ENCODE measurements around the gene OCSTAMP.

The OCSTAMP gene

GRCh38 chr20:46520976-46521579, 29.4 kb downstream of the OCSTAMP start:
- H3K9me3 Mint-ChIP-seq: no peaks in the 10 kb centered on the region
- H3K36me3 Mint-ChIP-seq: no peaks in the 10 kb centered on the region
- no peak overlapping the region for H3K27ac Mint-ChIP-seq
- no peak overlapping the region for H3K4me3 Mint-ChIP-seq
- peaks cover 20% of the 10 kb centered on the region for H3K27me3 Mint-ChIP-seq
- H3K4me1 Mint-ChIP-seq: no peaks in the 10 kb centered on the region
- peak; percentile 78 for ATAC-seq

- Mint-ChIP-seq H3K4me3 (no peak overlapping the region), H3K4me1 (no peaks in the 10 kb centered on the region), H3K9me3 (no peaks in the 10 kb centered on the region), H3K27me3 (peaks cover 18% of the 10 kb centered on the region), H3K27ac (no peak overlapping the region), H3K36me3 (no peaks in the 10 kb centered on the region)
- ATAC-seq: no peak
Observed at GRCh38 chr20:46520540-46520939, 29.9 kb downstream of the OCSTAMP start.

DNA sequence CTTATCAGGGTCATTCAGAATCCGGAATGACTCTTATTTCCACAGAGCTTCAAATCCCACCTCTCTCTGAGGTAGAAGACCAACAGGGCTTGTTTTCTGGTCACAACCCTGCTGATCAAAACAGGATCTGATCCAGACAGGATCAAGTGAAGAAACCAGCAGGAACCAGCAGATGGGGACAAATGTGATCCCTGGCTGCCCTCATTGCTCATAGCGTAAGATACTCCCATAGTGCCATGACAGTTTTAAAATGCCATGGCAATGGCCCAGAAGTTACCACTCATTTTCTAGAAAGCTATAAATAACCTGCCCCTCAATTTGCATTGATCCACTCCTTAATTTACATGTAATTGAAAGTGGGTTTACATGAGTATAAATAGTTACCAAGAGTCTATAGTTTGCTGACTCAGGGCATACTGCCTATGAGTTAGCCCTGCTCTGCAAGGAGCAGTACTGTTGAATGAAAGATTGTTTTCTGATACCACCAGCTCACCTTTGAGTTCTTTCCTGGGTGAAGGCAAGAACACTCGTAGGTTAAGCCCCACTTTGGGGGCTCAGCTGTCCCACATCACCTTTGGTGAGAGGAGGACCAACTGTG, 30.9 kb downstream of the OCSTAMP start:
- Mint-ChIP-seq H3K27me3 (peaks cover 18% of the 10 kb centered on the region), H3K4me3 (no peak overlapping the region), H3K27ac (no peak overlapping the region), H3K9me3 (no peaks in the 10 kb centered on the region), H3K36me3 (no peaks in the 10 kb centered on the region), H3K4me1 (no peaks in the 10 kb centered on the region)
- no peak for ATAC-seq

GRCh38 chr20:46512943-46513844, 37.3 kb downstream of the OCSTAMP start, which contains the start of gene ZNF334:
Gene ZNF334, minus strand, starts transcription at chr20:46513559. Its CDS starts 1,457 bp downstream, at chr20:46512102.
- Mint-ChIP-seq H3K27ac (no peak within 1 kb of the TSS), H3K27me3 (peaks cover 32% of the 10 kb centered on the region), H3K36me3 (no peaks in the 10 kb centered on the region), H3K4me1 (no peaks in the 10 kb centered on the region), H3K9me3 (no peaks in the 10 kb centered on the region), H3K4me3 (peak within 1 kb of the TSS; percentile 79)
- ATAC-seq: peak; percentile 79

DNA sequence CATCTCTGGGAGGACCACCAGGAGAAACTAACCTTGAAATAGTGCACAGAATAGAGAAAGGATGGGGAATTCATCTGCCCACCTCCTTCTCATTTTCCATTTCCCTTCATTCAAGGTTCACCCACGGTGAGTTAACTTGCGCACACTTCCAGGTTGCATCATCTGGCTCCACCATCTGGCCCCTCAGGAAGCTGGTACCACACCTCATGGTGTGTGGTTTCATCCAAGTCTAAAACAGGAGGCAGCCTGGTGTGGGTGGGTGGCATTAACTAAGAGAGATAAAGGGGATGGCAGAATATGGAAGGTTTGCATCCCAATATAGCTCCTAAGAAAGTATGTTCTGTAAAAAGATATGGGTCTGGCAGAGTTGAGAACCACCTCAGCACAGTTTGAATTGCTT, 40.9 kb downstream of the OCSTAMP start:
- Mint-ChIP-seq H3K36me3 (no peaks in the 10 kb centered on the region), H3K27ac (no peak overlapping the region), H3K27me3 (peaks cover 58% of the 10 kb centered on the region), H3K9me3 (no peaks in the 10 kb centered on the region), H3K4me3 (no peak overlapping the region), H3K4me1 (no peaks in the 10 kb centered on the region)
- ATAC-seq: no peak

DNA sequence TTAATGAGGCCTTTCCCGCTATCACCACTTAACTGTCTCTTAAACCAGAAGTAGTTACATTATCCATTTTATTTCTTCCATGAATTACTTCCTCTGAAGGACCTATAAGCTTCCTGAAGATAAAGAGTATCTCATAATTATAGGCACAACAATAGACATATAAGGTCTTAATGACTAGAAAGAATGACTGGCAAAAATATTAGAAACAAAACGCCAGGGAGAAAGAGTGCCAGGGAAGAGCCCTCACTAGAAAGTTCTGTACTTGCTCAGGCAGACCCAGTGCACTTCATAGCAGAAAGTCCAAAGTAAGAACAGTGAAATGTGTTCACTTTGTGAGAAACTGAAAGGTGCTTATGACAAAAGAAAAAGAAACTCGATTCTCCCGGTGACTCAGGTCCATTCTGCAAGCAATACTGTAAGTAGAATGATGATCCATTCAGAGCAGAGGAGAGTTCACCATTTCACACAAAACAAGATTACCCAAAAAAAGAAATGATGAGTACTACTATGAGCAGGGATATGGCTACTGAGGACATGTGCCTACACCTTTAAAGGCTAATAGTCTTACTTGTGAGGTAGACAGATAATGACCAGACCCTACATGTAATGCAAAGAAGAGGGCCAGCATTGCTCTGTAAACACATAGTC, 42.6 kb downstream of the OCSTAMP start:
- H3K4me3 Mint-ChIP-seq: no peak overlapping the region
- peaks cover 8% of the 10 kb centered on the region for H3K9me3 Mint-ChIP-seq
- no peaks in the 10 kb centered on the region for H3K4me1 Mint-ChIP-seq
- no peak overlapping the region for H3K27ac Mint-ChIP-seq
- ATAC-seq: no peak
- H3K27me3 Mint-ChIP-seq: peaks cover 58% of the 10 kb centered on the region
- H3K36me3 Mint-ChIP-seq: peaks cover 8% of the 10 kb centered on the region

DNA sequence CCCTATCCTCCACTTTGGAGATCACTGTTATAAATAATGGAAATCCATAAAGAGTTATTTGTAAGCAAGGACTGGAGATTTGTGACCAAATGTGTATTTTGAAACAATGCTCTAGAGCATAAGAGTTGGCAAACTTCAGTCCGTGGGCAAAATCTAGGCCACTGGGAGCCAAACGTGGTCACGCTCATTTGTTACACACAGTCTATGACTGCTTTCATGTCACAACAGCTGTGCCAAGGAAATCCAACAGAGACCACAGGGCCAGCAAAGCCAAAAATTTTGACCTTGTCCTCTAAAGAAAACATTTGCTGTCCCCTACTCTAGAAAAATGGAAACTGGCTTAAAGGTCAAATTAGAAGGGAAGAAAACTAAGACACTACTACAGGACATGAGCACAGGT, 44.9 kb downstream of the OCSTAMP start:
- Mint-ChIP-seq H3K36me3 (peaks cover 18% of the 10 kb centered on the region), H3K27ac (no peak overlapping the region), H3K27me3 (peaks cover 47% of the 10 kb centered on the region), H3K4me3 (no peak overlapping the region), H3K4me1 (no peaks in the 10 kb centered on the region), H3K9me3 (peaks cover 23% of the 10 kb centered on the region)
- no peak for ATAC-seq

- Mint-ChIP-seq H3K9me3 (peaks cover 23% of the 10 kb centered on the region), H3K36me3 (peaks cover 18% of the 10 kb centered on the region), H3K27me3 (peaks cover 30% of the 10 kb centered on the region), H3K27ac (no peak overlapping the region), H3K4me3 (no peak overlapping the region), H3K4me1 (no peaks in the 10 kb centered on the region)
- ATAC-seq: no peak
Observed at GRCh38 chr20:46501961-46502360, 48.5 kb downstream of the OCSTAMP start.

DNA sequence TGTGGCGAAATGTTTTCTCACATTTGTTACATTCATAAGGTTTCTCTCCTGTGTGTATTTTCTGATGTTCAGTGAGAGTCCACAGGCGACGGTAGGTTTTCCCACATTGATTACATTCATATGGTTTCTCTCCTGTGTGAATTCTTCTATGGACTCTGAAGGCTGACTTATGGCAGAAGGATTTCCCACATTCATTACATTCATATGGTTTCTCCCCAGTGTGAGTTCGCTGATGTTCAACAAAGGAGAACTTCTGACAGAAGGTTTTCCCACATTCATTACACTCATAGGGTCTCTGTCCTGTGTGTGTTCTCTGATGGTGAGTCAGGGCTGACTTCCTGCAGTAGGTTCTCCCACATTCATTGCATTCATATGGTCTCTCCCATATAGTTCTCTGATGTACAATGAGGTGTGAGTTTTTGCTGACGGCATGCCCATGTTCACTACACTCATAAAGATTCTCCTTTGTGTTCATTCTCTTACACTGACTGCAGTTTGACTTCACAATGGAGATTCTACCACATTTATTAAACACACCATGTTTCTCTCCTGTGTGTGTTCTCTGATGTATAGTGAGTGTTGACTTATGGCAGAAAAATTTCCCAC, 49.0 kb downstream of the OCSTAMP start:
- peaks cover 30% of the 10 kb centered on the region for H3K27me3 Mint-ChIP-seq
- H3K27ac Mint-ChIP-seq: no peak overlapping the region
- ATAC-seq: no peak
- H3K4me3 Mint-ChIP-seq: no peak overlapping the region
- H3K36me3 Mint-ChIP-seq: peaks cover 18% of the 10 kb centered on the region
- peaks cover 23% of the 10 kb centered on the region for H3K9me3 Mint-ChIP-seq
- H3K4me1 Mint-ChIP-seq: no peaks in the 10 kb centered on the region

DNA sequence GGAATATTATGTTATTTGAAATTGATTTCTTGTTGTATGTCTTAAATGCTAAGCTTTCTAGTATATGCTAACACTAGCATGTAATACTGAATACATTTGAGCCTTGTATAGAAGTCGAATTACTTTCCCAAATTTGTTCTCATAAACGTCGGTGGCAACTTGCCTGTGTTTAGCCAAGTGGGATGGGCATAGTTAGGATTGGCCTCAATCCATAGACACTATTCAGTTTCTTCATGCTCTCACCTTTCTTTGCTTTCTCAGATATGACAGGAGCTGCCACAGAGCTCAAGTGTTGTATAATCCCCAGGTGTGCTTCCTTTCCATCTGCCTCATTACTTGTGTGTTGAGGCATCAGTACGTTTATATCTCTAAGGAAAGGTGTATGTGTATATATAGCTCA, 56.4 kb downstream of the OCSTAMP start:
- H3K4me1 Mint-ChIP-seq: no peaks in the 10 kb centered on the region
- no peak overlapping the region for H3K4me3 Mint-ChIP-seq
- no peaks in the 10 kb centered on the region for H3K9me3 Mint-ChIP-seq
- H3K36me3 Mint-ChIP-seq: no peaks in the 10 kb centered on the region
- ATAC-seq: no peak
- peaks cover 68% of the 10 kb centered on the region for H3K27me3 Mint-ChIP-seq
- H3K27ac Mint-ChIP-seq: no peak overlapping the region

DNA sequence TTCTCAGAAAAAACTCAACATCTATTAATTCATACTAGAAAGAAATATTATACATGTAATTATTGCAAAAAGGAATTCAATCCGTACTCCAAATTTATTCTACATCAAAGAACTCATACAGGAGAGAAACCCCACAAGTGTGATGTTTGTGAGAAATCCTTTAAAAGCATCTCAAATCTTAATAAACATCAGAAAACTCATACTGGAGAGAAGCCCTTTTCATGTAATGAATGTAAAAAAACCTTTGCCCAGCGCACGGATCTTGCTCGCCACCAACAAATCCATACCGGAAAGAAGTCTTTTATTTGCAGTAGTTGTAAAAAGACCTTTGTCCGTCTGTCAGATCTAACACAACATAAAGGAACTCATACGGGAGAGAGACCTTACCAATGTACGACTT, 59.1 kb downstream of the OCSTAMP start:
- H3K4me3 Mint-ChIP-seq: no peak overlapping the region
- no peak overlapping the region for H3K27ac Mint-ChIP-seq
- H3K36me3 Mint-ChIP-seq: no peaks in the 10 kb centered on the region
- no peaks in the 10 kb centered on the region for H3K4me1 Mint-ChIP-seq
- peaks cover 73% of the 10 kb centered on the region for H3K27me3 Mint-ChIP-seq
- ATAC-seq: no peak
- H3K9me3 Mint-ChIP-seq: no peaks in the 10 kb centered on the region

Data from stimulated activated memory B cell treated with anti-CD40 and anti-IgM and Interleukin-4, amounts not matched to agents 10 μg/mL and 1 μg/mL and 100 μg/mL, for 72 hours (primary cell).